Activated CD4-positive, alpha-beta T cell treated with anti-CD3 and anti-CD28 coated beads for 48 hours (primary cell): ENCODE data around the gene SNAP29.
"Not testable (repeated sequence)": the region's sequence is repeated elsewhere in the genome, so short reads cannot be mapped to it uniquely, and the experiment has no call there.

Experiments
- DNase-seq: peaks from one replicate; pipeline ENCODE4 v3.0.0-alpha.2; 2020

The SNAP29 gene

DNA sequence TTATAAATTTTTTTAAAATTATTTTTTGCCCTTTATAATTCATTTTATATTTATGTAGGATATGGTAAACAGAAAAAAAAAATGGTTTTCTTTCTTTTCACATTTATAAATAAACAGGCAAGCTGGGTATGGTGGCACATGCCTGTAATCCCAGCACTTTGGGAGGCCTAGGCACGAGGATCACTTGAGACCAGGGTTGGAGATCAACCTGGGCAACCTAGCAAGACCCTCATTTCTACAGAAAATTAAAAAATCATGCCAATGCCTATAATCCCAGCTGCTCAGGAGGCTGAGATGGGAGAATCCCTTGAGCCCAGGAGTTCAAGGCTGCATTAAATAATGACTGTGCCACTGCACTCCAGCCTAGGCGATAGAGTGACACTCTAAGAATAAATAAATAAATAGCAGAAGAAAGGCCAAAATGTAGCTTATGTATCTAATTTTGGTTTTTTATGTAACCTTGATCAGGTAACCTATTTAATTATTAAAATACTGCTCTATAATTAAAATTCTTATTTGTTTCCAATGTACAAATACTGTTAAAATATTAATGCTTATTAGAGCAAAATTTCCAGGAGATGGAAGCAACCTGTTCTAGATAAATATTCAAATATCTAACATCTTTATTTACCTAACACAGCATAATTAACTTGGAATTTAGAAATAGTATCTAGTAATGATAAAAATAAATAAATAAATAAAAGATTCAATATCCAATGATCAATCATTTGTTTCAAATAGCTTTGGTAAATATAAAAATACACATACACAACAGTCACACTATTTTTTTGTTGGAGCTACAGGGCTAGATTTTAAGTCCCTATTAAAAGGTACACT, 21.6 kb upstream of the SNAP29 start:
- no peak for DNase-seq

DNA sequence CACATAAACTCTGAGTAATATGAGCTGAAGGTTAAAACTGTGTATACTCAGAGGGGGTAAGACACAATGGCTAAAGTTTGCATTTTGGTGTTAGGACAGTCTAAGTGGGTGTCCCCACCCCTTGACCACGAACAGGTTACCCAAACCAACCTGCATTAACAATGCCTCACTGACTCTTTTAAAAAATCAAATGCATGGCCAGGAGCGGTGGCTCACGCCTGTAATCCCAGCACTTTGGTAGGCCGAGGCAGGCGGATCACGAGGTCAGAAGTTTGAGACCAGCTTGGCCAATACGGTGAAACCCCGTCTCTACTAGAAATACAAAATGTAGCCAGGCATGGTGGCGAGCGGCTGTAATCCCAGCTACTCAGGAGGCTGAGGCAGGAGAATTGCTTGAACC, 19.5 kb upstream of the SNAP29 start:
- not testable (repeated sequence) for DNase-seq

GRCh38 chr22:20839837-20840645, 18.8 kb upstream of the SNAP29 start:
- DNase-seq = no peak

- peak; percentile 47 for DNase-seq
Measured at GRCh38 chr22:20840646-20841371, 18.0 kb upstream of the SNAP29 start.

GRCh38 chr22:20843501-20843900, 15.3 kb upstream of the SNAP29 start:
- DNase-seq = no peak

- DNase-seq = no peak
Measured at GRCh38 chr22:20844055-20845037, 14.5 kb upstream of the SNAP29 start.

DNA sequence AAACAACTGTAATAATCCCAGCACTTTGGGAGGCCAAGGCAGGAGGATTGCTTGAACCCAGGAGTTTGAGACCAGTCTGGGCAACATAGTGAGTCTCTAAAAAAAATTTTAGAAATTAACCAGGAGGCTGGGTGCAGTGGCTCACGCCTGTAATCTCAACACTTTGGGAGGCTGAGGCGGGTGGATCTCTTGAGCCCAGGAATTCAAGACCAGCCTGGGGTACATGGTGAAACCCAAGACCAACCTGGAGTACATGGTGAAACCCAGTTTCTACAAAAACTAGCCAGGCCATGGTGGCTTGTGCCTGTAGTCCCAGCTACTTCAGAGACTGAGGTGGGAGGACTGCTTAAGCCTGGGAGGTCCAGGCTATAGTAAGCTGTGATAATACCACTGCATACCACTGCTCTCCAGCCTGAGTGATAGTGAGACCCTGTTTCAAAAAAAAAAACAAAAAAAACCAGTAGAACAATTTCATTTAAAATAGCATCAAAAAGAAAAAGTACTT, 11.4 kb upstream of the SNAP29 start:
- no peak for DNase-seq

DNA sequence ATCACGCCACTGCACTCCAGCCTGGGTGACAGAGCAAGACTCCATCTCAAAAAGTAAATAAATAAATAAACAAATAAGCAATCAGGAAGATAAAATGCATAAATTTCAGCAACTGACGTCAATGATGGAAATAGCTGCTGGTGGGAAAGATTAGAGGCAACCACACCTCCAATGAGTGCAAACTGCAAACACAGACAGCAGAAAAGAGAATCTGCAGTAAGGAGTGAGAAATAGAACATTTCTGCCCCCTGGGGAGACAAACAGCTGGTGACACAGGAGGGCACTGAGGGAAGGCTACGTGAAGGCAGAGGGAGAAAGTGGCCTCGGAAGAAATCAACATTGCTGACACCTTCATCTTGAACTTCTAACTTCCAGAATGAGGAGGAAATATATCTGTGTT, 6.7 kb upstream of the SNAP29 start:
- DNase-seq = no peak

DNA sequence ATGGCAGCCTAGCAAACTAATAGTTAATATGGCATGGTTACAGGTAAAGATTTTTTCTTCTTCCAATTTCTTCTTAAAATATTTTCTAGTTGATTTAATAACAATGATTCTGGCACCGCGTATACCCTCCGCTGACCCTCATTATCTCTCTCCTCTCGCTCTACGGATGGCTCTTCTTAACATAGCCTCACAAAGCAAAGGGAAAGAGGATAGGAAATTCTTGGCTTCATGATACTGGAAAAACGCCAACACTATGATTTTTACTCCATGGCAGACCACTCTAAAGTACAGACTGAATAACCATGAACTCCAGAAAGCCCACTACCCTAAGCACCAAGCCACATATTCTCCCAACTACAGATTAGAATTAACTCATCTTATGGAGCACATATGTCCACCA, 6.3 kb upstream of the SNAP29 start:
- no peak for DNase-seq

DNA sequence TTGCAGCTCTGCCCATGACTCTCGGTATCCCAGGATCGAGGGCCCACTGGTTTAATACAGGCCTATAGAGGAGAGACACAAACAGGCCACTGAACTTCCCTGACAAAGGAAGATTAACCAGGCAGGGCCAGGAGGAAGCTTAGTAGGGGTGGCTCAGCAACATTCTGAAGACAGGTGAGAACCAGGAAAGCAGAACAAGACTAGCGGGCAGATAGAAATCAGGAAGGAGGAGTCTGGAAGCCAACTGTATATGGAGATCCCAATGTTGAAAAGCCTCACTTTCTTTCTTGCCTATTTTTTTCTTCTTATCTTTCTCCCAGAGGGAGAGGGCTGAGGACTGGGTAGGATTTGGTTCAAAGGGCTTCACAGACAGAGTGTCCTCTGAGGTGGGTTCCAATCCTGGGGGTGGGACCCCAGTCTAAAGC, 5.6 kb upstream of the SNAP29 start:
- no peak for DNase-seq

DNA sequence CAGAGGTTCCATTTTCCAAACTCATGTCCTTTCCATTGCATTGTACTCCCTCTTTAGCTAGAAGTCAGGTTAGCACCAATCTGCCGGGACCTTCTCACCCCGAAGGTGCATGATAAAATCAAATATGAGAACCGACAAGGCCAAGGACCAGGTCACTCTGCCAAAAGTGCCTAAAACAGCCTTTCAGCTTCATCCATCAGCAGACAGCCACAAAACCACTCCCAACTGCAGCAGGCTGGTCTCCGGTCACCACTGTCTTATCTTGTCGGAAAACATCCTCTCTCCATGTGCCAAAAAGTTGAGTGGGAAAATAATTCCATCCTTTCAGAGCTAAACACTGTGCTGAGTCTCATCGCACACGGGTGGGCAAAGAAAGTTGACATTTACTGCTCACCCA, 1.6 kb upstream of the SNAP29 start:
- no peak for DNase-seq

DNA sequence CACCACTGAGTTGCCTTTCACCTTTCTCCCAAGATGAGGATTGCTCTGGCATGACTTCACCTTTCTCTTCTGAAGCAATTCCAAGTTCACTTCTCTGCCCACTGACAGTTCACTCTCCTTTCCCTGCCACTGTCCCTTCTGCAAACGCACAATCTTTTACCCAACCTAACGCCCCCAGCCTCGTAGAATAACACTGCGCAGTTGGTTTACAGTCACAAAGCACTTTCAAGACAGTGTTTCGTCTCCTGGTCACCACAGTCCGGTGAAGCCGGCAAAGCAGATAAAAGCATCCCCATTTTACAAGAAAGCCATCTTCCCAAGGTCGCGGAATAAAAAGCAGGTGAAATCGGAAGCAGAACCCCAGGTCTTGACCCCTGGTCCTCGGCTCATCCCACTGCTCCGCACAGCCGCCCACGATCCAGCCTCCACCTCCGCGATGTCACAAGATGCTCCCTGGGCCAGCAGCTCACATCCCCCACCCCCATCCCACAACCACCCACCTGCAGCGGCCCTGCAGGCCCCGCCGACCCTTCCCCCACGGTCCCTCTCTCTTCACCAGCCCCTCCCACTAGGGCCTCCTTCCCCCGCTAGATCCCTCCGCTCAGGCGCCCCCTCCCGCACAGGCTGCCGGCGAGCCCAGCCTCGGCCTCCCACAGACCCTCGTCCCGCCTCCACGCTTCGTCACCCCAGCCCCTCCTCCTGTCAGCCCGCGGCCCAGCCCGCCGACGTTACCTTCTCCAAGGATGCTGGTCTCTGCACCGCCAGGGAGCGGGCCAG, 781 bp upstream of the SNAP29 start:
- peak; percentile 88 for DNase-seq

- DNase-seq = no peak
Measured at GRCh38 chr22:20859615-20860014, 808 bp downstream of the SNAP29 start.

GRCh38 chr22:20862540-20862939, 3.7 kb downstream of the SNAP29 start:
- DNase-seq = no peak

DNA sequence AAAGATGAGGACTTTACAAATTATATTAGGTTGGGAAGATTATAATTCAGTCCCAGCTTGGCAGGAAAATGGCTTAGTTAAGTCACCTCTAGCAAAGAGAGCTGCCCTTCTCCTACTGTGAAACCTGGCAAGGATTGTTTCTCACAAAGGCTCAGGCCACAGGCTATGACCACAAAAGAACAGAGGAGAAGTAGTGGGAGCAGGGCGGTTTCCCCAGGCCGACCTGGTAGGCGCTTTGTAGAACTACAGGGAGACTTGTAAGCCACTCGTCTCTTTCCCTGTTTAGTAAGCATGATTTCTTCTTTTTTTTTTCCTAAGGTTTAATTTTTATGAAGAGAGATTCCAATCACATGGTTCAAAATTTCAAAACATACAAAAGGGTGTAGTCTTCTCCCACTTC, 4.6 kb downstream of the SNAP29 start:
- DNase-seq = no peak

DNA sequence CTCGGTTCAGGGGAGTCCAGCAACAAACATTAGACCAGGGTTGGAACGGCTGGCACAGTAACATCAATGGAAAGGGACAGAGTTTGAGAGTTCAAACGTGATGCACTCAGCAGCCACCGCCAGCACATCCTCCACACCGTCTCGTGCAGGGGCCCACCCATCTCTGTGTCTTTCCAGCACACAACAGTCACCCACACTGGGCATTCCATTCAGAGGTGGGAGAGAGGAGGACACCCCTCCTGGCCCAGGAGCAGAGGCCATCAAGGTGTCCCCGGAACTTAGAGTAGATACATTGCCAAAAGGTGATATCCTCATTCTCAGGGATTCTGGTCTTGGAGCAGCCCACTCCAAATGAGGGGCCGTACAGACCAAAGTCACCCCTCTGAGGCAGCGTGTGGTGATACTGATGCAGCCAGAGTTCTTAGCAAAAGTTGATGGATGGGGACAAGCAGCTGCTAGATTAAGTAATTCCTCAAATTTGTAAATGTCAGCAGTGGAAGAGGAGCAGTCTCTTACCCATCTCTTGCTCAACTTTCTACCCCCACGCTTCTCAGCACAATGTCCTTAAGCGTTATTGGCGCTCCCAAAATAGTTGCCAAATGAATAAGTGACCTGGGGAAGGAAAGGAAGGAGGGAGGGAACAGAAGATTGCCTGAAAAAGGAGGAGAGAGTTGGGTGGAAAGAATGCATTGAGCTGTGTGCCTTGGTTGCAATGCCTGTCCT, 5.5 kb downstream of the SNAP29 start:
- DNase-seq = no peak

DNA sequence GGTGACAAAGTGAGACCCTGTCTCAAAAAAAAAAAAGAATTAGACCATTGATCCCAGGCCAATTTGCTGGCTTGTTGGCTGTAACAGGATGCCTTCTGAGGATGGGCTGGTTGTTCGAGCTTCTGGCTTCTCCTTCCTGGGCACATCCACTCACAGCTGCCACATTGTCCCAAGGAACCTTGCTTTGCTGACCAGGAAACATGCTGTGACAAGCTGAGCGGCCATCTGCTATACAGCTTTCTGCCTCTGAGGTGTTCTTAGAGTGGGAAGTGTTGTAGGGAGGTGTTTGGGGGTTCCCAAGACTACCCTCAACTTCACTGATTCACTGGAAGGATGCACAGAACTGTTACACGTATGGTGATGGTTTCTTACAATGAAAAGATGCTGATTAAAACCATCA, 6.5 kb downstream of the SNAP29 start:
- DNase-seq = no peak

DNA sequence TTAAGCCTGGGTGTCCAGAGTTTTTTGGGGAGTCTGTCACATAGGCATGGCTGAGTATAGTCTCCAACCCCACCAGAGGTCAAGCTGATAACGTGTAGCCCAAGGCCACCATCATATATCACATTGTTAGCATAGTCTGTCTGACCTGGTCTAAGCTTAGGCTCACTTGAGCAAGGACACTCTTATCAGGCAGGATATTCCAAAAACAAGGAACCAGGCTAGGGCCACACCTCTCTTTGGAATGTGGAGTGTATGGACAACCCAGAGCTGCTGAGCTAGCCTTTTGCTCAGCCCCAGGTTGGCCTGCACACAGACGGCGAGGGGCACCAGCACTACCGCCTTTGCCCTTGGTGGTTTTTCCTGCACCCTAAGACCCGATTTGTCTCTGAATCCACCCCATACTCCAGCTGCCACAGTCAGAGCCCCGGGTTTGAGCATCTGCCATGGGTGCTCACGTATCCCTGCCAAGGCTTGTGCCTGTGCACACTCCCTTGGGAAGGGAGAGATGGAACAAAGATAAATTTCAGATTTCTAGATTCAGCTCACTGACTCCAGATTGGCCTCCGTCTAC, 7.2 kb downstream of the SNAP29 start:
- DNase-seq = no peak

- DNase-seq = no peak
Measured at GRCh38 chr22:20866736-20867135, 7.9 kb downstream of the SNAP29 start.
